ENCODE results near the gene SUMO1.
A peak's percentile ranks its signal among the peaks of the same experiment; 100 is the strongest.

Gene SUMO1

DNA sequence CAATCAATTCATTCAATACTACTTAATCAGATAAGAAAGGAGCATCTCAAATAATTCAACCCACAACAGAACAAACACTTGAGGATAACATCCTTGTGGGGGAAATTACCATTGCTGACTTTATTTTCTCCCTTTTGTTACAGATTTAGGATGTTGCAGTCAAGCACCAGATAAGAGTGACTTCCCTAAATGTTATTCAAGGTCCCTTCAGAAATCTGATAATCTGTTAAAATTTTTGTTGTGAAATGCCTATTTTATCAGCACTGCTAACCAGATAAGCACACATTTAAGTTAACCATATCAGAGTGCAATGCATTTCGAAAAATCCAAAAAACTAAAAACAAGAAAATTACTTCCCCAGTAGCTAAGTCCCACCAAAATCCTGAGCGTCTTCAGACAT lies 33.5 kb downstream of the SUMO1 start:
- intact Hi-C loops (cut with DNase I), result no loop called here
- DNase-seq, result no peak

DNA sequence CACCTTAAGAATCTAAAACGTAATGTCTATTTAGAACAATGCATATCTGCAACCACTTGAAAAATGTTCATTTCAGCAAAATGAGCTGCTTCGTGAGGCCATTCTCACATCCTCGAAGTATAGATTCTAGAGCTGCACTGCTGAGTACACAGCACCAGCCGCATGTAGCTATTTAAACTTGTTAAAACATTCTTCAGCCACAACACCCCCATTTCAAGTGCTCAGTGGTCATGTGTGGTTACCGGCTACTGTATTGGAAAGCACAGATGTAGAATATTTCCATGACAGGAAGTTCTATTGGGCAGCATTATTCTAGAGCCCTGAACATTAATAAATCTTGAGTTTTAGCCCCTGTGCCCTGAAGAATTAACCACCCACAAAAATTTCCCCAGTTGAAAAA lies 35.0 kb downstream of the SUMO1 start:
- DNase-seq, result no peak
- intact Hi-C loops (cut with DNase I), result no loop called here

- no peak for DNase-seq
- intact Hi-C loops (cut with DNase I), result no loop called here
Measured at GRCh38 chr2:202201220-202202160, 36.9 kb downstream of the SUMO1 start.

DNA sequence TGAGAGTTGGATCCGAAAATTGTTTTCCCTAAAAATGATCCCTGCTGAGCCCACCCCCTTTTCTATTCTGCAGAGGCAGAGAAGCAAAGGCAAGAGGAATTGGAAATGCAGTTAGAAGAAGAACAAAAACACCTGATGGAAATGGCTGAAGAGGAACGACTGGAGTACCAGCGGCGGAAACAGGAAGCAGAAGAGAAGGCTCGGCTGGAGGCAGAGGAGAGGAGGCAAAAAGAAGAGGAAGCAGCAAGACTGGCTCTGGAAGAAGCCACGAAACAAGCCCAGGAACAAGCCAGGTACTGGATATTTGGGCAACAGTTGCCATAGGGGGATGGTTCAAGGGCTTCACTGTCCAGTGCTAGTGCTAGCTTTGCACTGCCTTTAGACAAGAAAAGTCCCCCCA lies 41.7 kb downstream of the SUMO1 start:
- no peak for DNase-seq
- intact Hi-C loops (cut with DNase I), result no loop called here

DNA sequence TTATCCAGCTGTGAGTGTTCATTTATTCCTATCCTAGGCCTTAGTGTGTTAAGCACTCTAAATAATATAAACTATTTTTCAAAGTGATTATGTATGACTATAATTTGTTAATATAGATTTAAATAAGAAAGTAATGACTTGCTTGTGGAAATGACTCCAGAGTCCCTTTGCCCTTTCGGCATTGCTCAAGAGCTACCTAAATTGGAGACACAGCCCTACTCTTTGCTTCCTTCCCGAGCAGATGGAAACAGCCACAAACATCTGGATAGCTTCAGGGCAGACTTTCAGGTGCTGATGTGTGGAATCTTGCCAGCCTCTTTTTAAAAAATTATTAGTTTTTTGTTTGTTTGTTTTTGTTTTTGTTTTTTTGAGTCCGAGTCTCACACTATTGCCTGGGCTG lies 44.0 kb downstream of the SUMO1 start:
- intact Hi-C loops (cut with DNase I), result no loop called here
- no peak for DNase-seq

GRCh38 chr2:202193881-202194353 lies 44.5 kb downstream of the SUMO1 start:
- DNase-seq, result no peak
- intact Hi-C loops (cut with DNase I), result no loop called here

DNA sequence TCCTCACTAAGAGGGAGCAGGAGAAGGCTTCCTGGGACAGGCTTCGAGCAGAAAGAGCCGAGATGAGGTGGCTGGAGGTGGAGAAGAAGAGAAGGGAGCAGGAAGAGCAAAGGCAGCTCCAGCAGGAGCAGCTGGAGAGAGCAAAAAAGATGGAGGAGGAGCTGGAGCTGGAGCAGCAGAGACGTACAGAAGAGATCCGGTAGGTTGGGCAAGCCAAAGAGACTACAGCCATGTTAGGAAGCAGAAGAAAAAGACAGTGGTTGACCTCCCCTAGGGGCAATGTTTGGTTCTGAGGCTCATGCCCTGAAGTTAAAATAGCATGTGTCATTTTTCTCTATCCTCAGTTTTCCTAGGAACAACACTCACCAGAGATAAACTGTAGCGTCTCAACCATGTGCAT lies 45.1 kb downstream of the SUMO1 start:
- intact Hi-C loops (cut with DNase I), result no loop called here
- no peak for DNase-seq

GRCh38 chr2:202187570-202187969 lies 50.8 kb downstream of the SUMO1 start:
- no peak for DNase-seq
- intact Hi-C loops (cut with DNase I), result no loop called here

GRCh38 chr2:202186641-202187202 lies 51.7 kb downstream of the SUMO1 start:
- DNase-seq, result no peak
- intact Hi-C loops (cut with DNase I), result no loop called here

DNA sequence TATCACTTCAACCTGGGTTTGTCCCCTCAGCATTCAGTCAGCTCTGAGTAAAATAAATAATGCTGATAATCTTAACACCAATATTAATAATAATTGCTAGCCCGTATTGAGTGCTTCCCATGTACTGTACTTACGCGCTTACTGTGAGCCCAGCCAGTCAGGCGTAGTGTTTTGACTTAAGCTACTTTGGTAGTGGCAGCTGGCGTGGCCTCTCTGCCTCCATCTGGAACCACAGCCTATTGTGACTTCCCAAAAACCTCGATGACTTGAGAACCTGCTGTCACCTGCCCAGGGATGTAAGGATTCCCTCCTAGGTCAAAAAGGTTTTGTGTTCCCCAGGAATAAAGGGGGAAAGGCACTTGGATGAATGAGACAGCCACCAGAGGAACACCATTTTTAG lies 53.2 kb downstream of the SUMO1 start:
- intact Hi-C loops (cut with DNase I), result no loop called here
- no peak for DNase-seq

DNA sequence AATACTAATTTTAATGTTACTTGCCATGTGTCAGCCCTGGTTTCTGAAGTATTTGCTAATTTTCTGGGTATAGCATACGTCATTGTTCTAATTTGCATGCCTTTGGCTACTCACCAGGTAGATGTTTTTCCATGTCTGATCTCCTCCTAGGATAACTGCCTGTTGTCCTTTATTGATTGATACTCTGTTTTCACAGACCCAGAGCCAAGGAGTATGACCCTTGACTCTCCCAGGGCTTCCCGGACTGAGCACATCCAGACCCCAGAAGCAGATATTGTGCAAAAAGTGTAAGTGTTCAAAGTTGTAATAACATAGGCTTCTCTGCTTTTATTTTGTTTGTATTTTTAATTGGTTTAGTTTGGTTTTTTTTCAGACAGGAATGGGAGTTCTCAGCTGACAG lies 53.8 kb downstream of the SUMO1 start:
- no peak for DNase-seq
- intact Hi-C loops (cut with DNase I), result no loop called here

DNA sequence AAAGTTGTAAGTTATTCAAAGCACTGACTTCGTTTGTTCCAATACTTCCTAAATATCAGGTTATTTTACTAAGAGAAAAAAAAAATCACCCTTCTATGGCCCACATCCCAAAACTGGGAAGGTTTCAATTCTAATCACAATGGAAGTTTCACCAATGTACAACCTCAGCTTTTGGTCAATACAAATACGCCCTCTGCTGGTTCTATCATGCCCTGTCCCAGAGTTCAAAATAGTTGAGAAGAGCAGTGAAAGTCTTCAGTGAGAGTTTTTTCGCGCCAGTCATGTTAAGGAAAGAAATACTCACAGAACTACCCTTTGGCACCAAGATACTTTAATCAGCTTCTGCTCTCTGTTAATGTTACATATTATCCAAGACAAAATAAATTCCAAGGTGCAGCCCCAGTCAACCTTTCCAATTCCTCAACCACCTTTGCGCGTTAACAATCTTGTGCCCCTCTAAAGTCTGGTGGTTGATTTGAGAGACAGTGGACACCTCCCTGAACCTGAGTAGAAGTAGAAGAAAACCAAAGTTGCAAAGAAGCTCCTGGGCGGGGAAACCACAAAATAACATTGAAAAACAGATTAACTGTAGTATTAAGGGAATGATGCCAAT lies 59.9 kb downstream of the SUMO1 start:
- peak in 35 of 42 donors; percentile 14 to 87 (median 60) for DNase-seq
- intact Hi-C loops (cut with DNase I), result loop anchor here (2.0 kb wide), 1 partner anchor 318 kb away; no protein-coding TSS in a partner anchor

DNA sequence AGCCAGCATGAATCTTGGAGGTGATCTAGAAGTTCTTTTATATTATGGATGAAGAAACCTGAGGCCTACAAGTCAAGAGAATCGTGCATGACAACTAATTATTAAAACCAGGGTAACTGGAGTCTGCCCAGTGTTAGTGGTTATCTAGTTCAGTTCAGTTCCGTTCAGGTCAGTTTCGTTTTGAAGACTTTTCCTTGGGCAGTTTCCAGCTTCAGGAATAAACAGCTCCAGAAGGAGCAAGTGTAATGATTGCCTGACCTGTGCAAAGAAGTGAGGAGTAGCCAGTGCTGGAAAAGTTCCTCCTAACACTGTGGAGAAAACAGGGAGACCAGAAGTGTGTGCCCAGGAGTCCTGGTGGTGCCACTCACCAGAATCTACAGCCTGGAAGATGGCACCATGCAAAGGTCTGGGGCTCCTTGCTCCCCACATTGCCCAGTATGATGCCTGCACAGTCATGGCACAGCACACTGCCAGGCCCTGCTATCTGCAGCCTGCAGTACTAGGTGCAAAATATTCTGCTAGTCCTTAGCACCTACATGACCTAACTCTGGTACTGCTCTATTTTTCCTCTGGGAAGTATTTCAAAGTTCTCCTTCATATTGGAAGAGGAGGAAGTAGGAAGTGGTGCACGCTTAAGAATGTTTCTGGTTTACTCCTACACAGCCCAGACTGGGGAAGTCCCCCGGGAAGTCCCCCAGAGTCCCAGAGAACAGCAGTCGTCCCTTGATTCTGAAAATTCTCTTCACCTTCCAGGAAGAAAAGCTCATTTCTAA lies 65.8 kb downstream of the SUMO1 start:
- intact Hi-C loops (cut with DNase I), result no loop called here
- no peak for DNase-seq

GRCh38 chr2:202171241-202171825 lies 67.1 kb downstream of the SUMO1 start:
- DNase-seq, result peak in 31 of 42 donors; percentile 8 to 61 (median 30)
- intact Hi-C loops (cut with DNase I), result no loop called here

GRCh38 chr2:202169832-202170424 lies 68.5 kb downstream of the SUMO1 start:
- intact Hi-C loops (cut with DNase I), result no loop called here

DNA sequence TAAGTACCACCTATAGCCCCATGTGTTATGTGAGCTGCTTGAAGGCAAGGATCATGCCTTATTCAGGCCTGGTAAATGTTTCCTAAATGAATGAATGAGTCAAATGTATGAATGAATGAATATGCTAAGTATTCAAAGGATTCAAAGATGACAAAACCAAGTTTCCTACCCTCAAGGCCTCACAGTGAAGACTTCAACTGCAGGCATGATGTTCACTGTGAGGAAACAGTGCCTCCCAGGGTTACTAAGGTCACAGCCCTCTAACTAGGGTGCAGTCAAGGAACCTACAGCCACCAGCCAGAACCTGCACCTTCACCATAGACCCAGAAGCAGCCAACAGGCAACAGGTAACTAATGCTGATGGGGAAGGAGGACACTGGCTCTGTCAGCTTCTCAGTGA lies 69.3 kb downstream of the SUMO1 start:
- intact Hi-C loops (cut with DNase I), result no loop called here

More at GRCh38 chr2:202169832-202170424, 68.5 kb downstream of the SUMO1 start:
- DNase-seq, result no peak

GRCh38 chr2:202165945-202166344 lies 72.5 kb downstream of the SUMO1 start:
- no peak for DNase-seq
- intact Hi-C loops (cut with DNase I), result no loop called here

More for the DNA sequence above, 69.3 kb downstream of the SUMO1 start:
- no peak for DNase-seq

GRCh38 chr2:202165208-202165607 lies 73.2 kb downstream of the SUMO1 start:
- DNase-seq, result no peak
- intact Hi-C loops (cut with DNase I), result no loop called here

DNA sequence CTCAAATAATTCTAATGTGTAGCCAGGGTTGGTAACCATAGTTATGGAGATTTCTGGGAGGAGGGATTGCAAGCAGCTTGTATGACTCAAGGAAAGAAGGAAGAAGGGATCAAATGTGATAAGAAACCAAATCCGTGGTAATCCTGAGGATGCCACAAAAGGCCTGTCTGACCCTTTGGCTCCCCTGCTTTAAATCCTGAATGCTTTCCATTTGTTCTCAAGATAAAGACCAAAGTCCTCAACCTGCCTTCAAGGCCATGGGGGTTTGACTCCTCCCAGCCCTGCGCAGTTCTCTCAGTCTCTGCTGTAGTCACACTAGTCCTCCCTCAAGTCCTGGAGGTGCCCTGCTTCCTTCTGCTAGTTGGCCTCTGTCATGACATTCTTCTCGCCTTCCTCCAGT lies 74.0 kb downstream of the SUMO1 start:
- no peak for DNase-seq
- intact Hi-C loops (cut with DNase I), result no loop called here

Measured in head of caudate nucleus (tissue), 42 donors.